ENCODE measurements around the gene ZGPAT.
"Not testable (repeated sequence)": the region's sequence is repeated elsewhere in the genome, so short reads cannot be mapped to it uniquely, and the experiment has no call there.

The ZGPAT gene

DNA sequence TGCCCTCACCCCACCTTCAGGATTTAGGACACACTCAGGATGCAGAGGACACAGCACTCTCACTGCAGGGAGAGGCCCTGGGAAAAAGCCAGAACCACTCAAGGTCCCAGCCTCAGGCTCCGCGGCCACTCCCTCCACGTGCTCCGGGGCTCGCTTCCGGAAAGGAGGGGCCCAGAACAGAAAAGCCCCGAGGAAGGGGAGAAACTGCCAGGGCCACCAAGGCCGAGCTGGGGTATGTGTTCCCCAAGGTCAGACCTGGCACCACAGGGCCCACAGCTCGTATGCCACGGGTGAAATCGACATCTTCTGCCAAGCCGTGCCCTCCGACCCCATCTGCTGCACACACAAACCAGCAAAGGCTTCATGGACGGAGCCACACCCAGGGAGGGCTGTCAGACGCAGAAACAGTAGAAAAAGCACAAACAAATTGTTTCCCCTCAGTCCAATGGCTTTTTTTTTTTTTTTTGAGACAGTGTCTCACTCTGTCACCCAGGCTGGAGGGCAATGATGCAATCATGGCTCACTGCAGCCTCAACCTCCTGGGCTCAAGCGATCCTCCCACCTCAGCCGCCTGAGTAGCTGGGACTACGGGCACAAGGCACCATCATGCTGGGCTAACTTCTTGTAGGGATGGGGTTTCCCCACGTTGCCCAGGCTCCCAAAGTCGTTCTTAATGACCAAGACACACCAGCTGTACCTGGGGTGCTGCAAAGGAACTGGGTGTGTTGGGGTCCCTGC lies 65.1 kb downstream of the ZGPAT start:
- DNase-seq (ENCODE audit: low read depth) = peak; percentile 31

DNA sequence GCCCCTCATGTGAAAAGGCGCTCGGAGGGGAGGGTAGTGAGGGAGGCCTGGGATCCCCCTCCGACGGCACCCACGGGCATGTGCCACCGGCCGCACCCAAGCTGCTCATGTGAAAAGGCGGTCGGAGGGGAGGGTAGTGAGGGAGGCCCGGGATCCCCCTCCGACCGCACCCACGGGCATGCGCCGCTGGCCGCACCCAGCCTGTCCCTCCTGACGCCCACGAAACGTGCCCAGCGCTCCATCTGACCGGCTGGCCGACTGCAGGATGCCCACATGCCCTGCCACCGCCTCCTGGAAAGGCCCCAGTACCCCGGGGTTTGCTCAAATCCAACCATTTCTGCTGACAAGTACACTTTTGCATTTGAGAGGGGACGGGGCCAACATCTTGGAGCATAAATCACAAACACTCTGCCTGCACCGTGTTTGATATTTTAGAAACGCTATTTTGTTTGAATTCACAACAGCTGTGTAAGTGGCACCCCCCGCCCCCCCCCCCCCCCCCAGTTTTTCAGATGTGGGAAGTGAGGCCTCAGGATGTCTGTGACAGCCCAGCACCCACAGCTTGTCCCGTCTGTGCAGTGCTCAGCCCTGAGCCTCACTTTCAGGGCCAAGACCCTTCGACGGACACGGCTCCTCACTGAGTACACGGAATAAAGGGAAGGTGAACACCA lies 65.9 kb downstream of the ZGPAT start:
- DNase-seq (ENCODE audit: low read depth) = no peak
- H3K4me3 ChIP-seq (ENCODE audit: low read depth, low read length) = no peak overlapping the region
- TF ChIP-seq, protein P1, sequence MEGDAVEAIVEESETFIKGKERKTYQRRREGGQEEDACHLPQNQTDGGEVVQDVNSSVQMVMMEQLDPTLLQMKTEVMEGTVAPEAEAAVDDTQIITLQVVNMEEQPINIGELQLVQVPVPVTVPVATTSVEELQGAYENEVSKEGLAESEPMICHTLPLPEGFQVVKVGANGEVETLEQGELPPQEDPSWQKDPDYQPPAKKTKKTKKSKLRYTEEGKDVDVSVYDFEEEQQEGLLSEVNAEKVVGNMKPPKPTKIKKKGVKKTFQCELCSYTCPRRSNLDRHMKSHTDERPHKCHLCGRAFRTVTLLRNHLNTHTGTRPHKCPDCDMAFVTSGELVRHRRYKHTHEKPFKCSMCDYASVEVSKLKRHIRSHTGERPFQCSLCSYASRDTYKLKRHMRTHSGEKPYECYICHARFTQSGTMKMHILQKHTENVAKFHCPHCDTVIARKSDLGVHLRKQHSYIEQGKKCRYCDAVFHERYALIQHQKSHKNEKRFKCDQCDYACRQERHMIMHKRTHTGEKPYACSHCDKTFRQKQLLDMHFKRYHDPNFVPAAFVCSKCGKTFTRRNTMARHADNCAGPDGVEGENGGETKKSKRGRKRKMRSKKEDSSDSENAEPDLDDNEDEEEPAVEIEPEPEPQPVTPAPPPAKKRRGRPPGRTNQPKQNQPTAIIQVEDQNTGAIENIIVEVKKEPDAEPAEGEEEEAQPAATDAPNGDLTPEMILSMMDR (IDR thresholded peaks at IDR 0.05; ENCODE audit: insufficient read depth, low read depth, low read length, missing control alignments) = no peak

More for the DNA sequence above, 65.1 kb downstream of the ZGPAT start:
- TF ChIP-seq, protein P1 (IDR thresholded peaks at IDR 0.05; ENCODE audit: insufficient read depth, low read depth, low read length, missing control alignments) = no peak
- no peak overlapping the region for H3K4me3 ChIP-seq (ENCODE audit: low read depth, low read length)

DNA sequence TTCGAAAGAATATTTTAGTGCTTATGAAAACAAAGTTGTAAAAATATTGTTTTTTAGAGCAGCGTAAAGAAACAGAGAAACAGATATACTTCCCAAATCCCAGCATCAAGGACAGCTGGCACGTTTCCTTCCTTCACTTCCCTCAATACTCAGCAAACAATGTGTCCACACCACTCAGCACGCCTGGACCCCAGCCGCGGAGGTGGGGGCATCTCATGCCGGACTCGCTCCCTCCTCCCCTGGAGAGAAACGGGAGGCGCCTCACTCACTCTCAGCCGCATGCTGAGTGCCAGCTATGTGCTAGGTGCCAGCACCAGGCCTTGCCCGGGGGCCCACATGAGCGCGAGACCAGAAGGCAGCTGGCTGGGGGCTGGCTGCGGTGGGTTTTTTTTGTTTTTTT lies 66.5 kb downstream of the ZGPAT start:
- TF ChIP-seq, protein P1 (IDR thresholded peaks at IDR 0.05; ENCODE audit: insufficient read depth, low read depth, low read length, missing control alignments) = no peak
- H3K4me3 ChIP-seq (ENCODE audit: low read depth, low read length) = no peak overlapping the region
- DNase-seq (ENCODE audit: low read depth) = no peak

DNA sequence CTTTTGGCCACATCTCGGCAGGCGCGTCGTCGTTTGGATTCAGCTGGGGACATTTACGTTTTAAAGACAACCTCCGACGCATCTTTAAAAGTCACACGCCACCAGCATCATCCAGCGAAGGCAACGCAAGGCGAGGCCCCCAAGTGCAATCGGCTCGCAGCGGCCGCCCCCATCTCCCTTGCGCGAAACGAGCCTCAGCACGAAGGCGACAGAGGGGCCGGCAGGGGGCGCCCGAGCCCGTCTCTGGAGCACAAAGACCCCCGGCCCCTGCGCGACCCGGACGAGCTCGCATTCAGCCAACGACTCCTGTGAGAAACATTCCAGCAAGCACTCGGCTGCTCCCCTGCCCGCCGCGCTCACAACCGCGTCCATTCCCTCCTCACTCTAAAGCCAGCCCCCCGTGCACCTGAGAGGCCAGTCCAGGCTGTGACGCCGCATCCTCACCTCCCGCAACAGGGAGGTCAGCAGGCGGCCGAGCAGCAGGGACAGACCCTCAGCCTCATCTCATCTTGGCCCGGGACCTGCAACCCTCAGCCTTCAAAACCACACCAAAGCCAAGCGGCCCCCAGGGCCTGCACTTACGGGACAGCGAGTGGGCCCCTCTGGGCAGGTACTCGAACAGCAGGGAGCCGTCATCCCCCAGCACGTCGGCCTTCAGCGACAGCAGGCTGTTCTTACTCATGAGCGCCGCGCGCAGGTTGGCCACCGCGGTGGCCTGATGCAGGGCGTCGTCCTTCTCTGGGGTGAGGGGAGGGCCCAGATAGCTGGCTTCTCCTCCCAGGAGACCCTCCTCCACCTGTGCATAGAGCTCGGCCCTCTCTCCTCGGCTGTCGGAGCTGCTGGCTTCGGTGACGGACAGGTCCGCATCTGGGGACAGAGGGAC lies 67.5 kb downstream of the ZGPAT start:
- H3K4me3 ChIP-seq (ENCODE audit: low read depth, low read length) = no peak overlapping the region
- DNase-seq (ENCODE audit: low read depth) = no peak
- TF ChIP-seq, protein P1 (IDR thresholded peaks at IDR 0.05; ENCODE audit: insufficient read depth, low read depth, low read length, missing control alignments) = peak; percentile 18

DNA sequence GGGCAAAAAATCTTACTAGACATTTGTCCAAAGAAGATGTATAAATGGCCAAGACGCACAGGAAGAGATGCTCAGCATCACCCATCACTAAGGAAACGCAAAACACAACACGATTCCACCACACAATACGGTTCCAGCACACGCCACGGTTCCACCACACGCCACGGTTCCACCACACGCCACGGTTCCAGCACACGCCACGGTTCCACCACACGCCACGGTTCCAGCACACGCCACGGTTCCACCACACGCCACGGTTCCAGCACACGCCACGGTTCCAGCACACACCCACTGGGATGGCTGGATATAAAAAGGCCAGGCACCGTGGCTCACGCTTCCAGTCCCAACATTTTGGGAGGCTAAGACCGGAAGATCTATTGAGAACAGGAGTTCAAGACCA lies 69.0 kb downstream of the ZGPAT start:
- not testable (repeated sequence) for H3K4me3 ChIP-seq (ENCODE audit: low read depth, low read length); DNase-seq (ENCODE audit: low read depth)

DNA sequence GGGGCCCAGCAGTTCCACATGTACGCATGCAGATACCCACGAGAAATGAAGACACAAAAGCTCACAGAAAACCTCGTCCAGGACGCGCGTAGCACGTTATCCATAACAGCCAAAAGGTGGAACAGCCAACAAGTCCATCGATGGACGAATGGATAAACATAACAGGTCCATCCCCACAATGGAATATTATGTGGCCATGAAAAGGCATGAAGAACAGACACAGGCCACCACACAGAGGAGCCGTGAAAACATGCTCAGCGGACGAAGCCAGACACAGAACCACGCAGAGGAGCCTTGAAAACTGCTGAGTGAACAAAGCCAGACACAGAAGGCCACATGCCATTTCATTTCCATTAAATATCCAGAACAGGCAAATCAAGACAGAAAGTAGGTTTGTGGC lies 69.8 kb downstream of the ZGPAT start:
- no peak overlapping the region for H3K4me3 ChIP-seq (ENCODE audit: low read depth, low read length)
- TF ChIP-seq, protein P1 (IDR thresholded peaks at IDR 0.05; ENCODE audit: insufficient read depth, low read depth, low read length, missing control alignments) = no peak
- no peak for DNase-seq (ENCODE audit: low read depth)
